ENCODE measurements around the gene ASAP2. TPM values are rescaled to one million over a fixed set of nuclear protein-coding genes. Genes with fewer than 3 reads are reported as not detected.

ASAP2 gene
- total RNA-seq, 1 experiment from 2014 or later = not detected

DNA sequence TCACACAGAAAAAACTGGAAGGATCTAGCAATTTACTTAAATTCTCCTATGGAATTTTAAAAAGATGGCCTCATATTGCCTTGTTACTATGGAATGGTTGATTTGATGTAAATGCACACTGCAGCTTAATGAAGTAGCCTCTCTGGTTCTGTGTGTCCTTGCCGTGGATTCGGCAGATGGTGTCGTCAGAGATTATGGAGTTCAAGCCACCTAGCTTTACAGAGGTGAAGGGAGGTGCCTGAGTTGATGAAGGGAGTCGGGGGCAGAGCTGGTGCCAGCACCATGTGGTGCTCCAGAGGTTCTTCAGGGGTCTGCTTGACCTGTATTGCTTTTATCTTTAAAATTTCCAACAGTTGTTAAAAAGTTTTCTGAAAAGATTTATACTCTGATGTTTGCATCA is 48.8 kb downstream of the ASAP2 start:
- no peaks in the 10 kb centered on the region for H3K79me2 ChIP-seq (ENCODE audit: low read length)
- no peaks in the 10 kb centered on the region for H4K20me1 ChIP-seq (ENCODE audit: insufficient read depth, low read depth, low read length)
- H3K9ac ChIP-seq (ENCODE audit: low read length) = no peak overlapping the region
- H3K4me1 ChIP-seq (ENCODE audit: low read length) = no peaks in the 10 kb centered on the region
- no peaks in the 10 kb centered on the region for H3K36me3 ChIP-seq (ENCODE audit: insufficient read depth, low read length)
- H3K9me2 ChIP-seq (replicated peaks; ENCODE audit: insufficient read depth, low read length) = no peaks in the 10 kb centered on the region
- no peak overlapping the region for H2AFZ ChIP-seq (ENCODE audit: low read length)
- no peaks in the 10 kb centered on the region for H3K9me3 ChIP-seq (ENCODE audit: low read length)
- no peak overlapping the region for H3K4me3 ChIP-seq (ENCODE audit: low read length)
- H3K27ac ChIP-seq (ENCODE audit: low read length) = no peak overlapping the region
- no peak for DNase-seq
- H3K4me2 ChIP-seq (ENCODE audit: low read depth, low read length, poor library complexity, severe bottlenecking) = no peak overlapping the region
- H3K27me3 ChIP-seq (ENCODE audit: low read length) = no peaks in the 10 kb centered on the region

GRCh38 chr2:9256147-9256546 is 49.5 kb downstream of the ASAP2 start:
- no peaks in the 10 kb centered on the region for H3K36me3 ChIP-seq (ENCODE audit: insufficient read depth, low read length)
- H3K27me3 ChIP-seq (ENCODE audit: low read length) = no peaks in the 10 kb centered on the region
- H4K20me1 ChIP-seq (ENCODE audit: insufficient read depth, low read depth, low read length) = no peaks in the 10 kb centered on the region
- H3K27ac ChIP-seq (ENCODE audit: low read length) = no peak overlapping the region
- H2AFZ ChIP-seq (ENCODE audit: low read length) = no peak overlapping the region
- H3K4me1 ChIP-seq (ENCODE audit: low read length) = no peaks in the 10 kb centered on the region
- H3K79me2 ChIP-seq (ENCODE audit: low read length) = no peaks in the 10 kb centered on the region
- no peak overlapping the region for H3K4me2 ChIP-seq (ENCODE audit: low read depth, low read length, poor library complexity, severe bottlenecking)
- H3K9me2 ChIP-seq (replicated peaks; ENCODE audit: insufficient read depth, low read length) = no peaks in the 10 kb centered on the region
- no peak overlapping the region for H3K4me3 ChIP-seq (ENCODE audit: low read length)
- no peak overlapping the region for H3K9ac ChIP-seq (ENCODE audit: low read length)
- H3K9me3 ChIP-seq (ENCODE audit: low read length) = no peaks in the 10 kb centered on the region
- DNase-seq = no peak

- no peak overlapping the region for H3K9ac ChIP-seq (ENCODE audit: low read length)
Measured at GRCh38 chr2:9256570-9257043, 50.0 kb downstream of the ASAP2 start.

DNA sequence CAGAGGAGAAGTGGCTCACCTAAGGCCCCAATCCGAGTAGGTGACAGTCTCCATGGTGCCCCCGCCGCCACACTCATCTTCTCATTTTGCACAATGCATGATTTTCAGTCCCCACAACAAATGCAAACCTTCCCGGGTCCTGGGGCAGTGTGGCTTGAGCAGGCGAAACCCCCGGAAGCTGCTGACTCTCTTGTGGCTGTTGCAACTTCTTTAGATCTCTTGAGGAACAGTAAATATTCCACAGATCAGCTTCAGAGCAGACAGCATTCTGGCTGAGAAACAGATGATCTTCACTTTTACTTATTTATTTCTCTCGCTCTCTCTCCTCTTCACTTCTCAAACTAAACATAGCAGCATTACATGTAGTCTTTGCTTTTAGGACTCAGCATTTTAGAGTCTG is 51.9 kb downstream of the ASAP2 start:
- Histone ChIP-seq H3K4me2 (ENCODE audit: low read depth, low read length, poor library complexity, severe bottlenecking) (no peak overlapping the region), H3K9ac (ENCODE audit: low read length) (no peak overlapping the region), H3K9me2 (replicated peaks; ENCODE audit: insufficient read depth, low read length) (no peaks in the 10 kb centered on the region), H3K4me1 (ENCODE audit: low read length) (no peaks in the 10 kb centered on the region), H3K27me3 (ENCODE audit: low read length) (no peaks in the 10 kb centered on the region), H3K36me3 (ENCODE audit: insufficient read depth, low read length) (no peaks in the 10 kb centered on the region), H3K27ac (ENCODE audit: low read length) (no peak overlapping the region), H3K9me3 (ENCODE audit: low read length) (no peaks in the 10 kb centered on the region), H2AFZ (ENCODE audit: low read length) (no peak overlapping the region), H4K20me1 (ENCODE audit: insufficient read depth, low read depth, low read length) (no peaks in the 10 kb centered on the region), H3K79me2 (ENCODE audit: low read length) (no peaks in the 10 kb centered on the region), H3K4me3 (ENCODE audit: low read length) (no peak overlapping the region)
- DNase-seq = no peak

More at GRCh38 chr2:9256570-9257043, 50.0 kb downstream of the ASAP2 start:
- Histone ChIP-seq H3K36me3 (ENCODE audit: insufficient read depth, low read length) (no peaks in the 10 kb centered on the region), H2AFZ (ENCODE audit: low read length) (no peak overlapping the region), H3K9me2 (replicated peaks; ENCODE audit: insufficient read depth, low read length) (no peaks in the 10 kb centered on the region), H4K20me1 (ENCODE audit: insufficient read depth, low read depth, low read length) (no peaks in the 10 kb centered on the region), H3K27ac (ENCODE audit: low read length) (no peak overlapping the region), H3K79me2 (ENCODE audit: low read length) (no peaks in the 10 kb centered on the region), H3K9me3 (ENCODE audit: low read length) (no peaks in the 10 kb centered on the region), H3K4me2 (ENCODE audit: low read depth, low read length, poor library complexity, severe bottlenecking) (no peak overlapping the region), H3K4me3 (ENCODE audit: low read length) (no peak overlapping the region), H3K4me1 (ENCODE audit: low read length) (no peaks in the 10 kb centered on the region), H3K27me3 (ENCODE audit: low read length) (no peaks in the 10 kb centered on the region)
- DNase-seq = no peak

DNA sequence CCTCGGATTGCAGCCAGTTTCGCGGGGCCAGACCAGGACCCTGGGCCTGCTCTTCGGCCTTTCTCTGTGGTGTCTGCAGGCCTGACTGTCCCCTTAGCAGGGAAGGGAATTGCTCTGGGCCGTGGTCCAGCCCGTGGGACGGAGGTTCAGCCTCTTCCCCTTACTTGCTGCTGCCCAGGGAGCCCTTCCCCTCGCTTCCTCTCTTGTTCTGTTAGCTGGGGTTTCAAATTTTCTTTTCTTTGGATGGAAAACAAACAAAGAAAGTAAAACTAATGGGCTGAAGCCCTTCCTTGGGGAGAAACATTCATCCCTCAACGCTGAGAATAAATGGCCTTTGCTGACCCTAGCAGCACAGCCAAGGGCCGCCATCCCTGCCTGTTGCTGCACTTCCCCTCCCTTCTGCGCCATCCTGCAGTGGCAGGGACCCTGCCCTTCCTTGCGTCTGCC is 52.4 kb downstream of the ASAP2 start:
- H2AFZ ChIP-seq (ENCODE audit: low read length) = no peak overlapping the region
- H4K20me1 ChIP-seq (ENCODE audit: insufficient read depth, low read depth, low read length) = no peaks in the 10 kb centered on the region
- no peak overlapping the region for H3K9ac ChIP-seq (ENCODE audit: low read length)
- H3K4me3 ChIP-seq (ENCODE audit: low read length) = no peak overlapping the region
- no peak overlapping the region for H3K27ac ChIP-seq (ENCODE audit: low read length)
- DNase-seq = no peak
- no peaks in the 10 kb centered on the region for H3K36me3 ChIP-seq (ENCODE audit: insufficient read depth, low read length)
- H3K9me3 ChIP-seq (ENCODE audit: low read length) = no peaks in the 10 kb centered on the region
- H3K9me2 ChIP-seq (replicated peaks; ENCODE audit: insufficient read depth, low read length) = no peaks in the 10 kb centered on the region
- H3K79me2 ChIP-seq (ENCODE audit: low read length) = no peaks in the 10 kb centered on the region
- H3K4me2 ChIP-seq (ENCODE audit: low read depth, low read length, poor library complexity, severe bottlenecking) = no peak overlapping the region
- H3K4me1 ChIP-seq (ENCODE audit: low read length) = no peaks in the 10 kb centered on the region
- H3K27me3 ChIP-seq (ENCODE audit: low read length) = no peaks in the 10 kb centered on the region

GRCh38 chr2:9260464-9260918 is 53.9 kb downstream of the ASAP2 start:
- H3K4me2 ChIP-seq (ENCODE audit: low read depth, low read length, poor library complexity, severe bottlenecking) = no peak overlapping the region

GRCh38 chr2:9261231-9261883 is 54.7 kb downstream of the ASAP2 start:
- H4K20me1 ChIP-seq (ENCODE audit: insufficient read depth, low read depth, low read length) = no peaks in the 10 kb centered on the region
- no peak for DNase-seq
- no peaks in the 10 kb centered on the region for H3K9me2 ChIP-seq (replicated peaks; ENCODE audit: insufficient read depth, low read length)
- no peaks in the 10 kb centered on the region for H3K36me3 ChIP-seq (ENCODE audit: insufficient read depth, low read length)
- no peak overlapping the region for H3K27ac ChIP-seq (ENCODE audit: low read length)
- no peaks in the 10 kb centered on the region for H3K79me2 ChIP-seq (ENCODE audit: low read length)
- no peaks in the 10 kb centered on the region for H3K4me1 ChIP-seq (ENCODE audit: low read length)
- H3K27me3 ChIP-seq (ENCODE audit: low read length) = no peaks in the 10 kb centered on the region
- H3K4me3 ChIP-seq (ENCODE audit: low read length) = no peak overlapping the region
- no peak overlapping the region for H3K4me2 ChIP-seq (ENCODE audit: low read depth, low read length, poor library complexity, severe bottlenecking)
- no peak overlapping the region for H2AFZ ChIP-seq (ENCODE audit: low read length)
- H3K9me3 ChIP-seq (ENCODE audit: low read length) = no peaks in the 10 kb centered on the region
- no peak overlapping the region for H3K9ac ChIP-seq (ENCODE audit: low read length)

More at GRCh38 chr2:9260464-9260918, 53.9 kb downstream of the ASAP2 start:
- H3K27me3 ChIP-seq (ENCODE audit: low read length) = no peaks in the 10 kb centered on the region
- no peaks in the 10 kb centered on the region for H3K79me2 ChIP-seq (ENCODE audit: low read length)
- no peaks in the 10 kb centered on the region for H3K9me2 ChIP-seq (replicated peaks; ENCODE audit: insufficient read depth, low read length)
- no peaks in the 10 kb centered on the region for H4K20me1 ChIP-seq (ENCODE audit: insufficient read depth, low read depth, low read length)
- no peaks in the 10 kb centered on the region for H3K36me3 ChIP-seq (ENCODE audit: insufficient read depth, low read length)
- H3K4me3 ChIP-seq (ENCODE audit: low read length) = no peak overlapping the region
- DNase-seq = no peak
- H3K27ac ChIP-seq (ENCODE audit: low read length) = no peak overlapping the region
- no peak overlapping the region for H2AFZ ChIP-seq (ENCODE audit: low read length)
- H3K4me1 ChIP-seq (ENCODE audit: low read length) = no peaks in the 10 kb centered on the region
- no peak overlapping the region for H3K9ac ChIP-seq (ENCODE audit: low read length)
- H3K9me3 ChIP-seq (ENCODE audit: low read length) = no peaks in the 10 kb centered on the region

GRCh38 chr2:9262671-9263171 is 56.1 kb downstream of the ASAP2 start:
- no peaks in the 10 kb centered on the region for H4K20me1 ChIP-seq (ENCODE audit: insufficient read depth, low read depth, low read length)
- no peaks in the 10 kb centered on the region for H3K79me2 ChIP-seq (ENCODE audit: low read length)
- H2AFZ ChIP-seq (ENCODE audit: low read length) = no peak overlapping the region
- no peak overlapping the region for H3K27ac ChIP-seq (ENCODE audit: low read length)
- no peaks in the 10 kb centered on the region for H3K4me1 ChIP-seq (ENCODE audit: low read length)
- H3K36me3 ChIP-seq (ENCODE audit: insufficient read depth, low read length) = no peaks in the 10 kb centered on the region
- no peaks in the 10 kb centered on the region for H3K9me3 ChIP-seq (ENCODE audit: low read length)
- H3K4me2 ChIP-seq (ENCODE audit: low read depth, low read length, poor library complexity, severe bottlenecking) = no peak overlapping the region
- H3K9me2 ChIP-seq (replicated peaks; ENCODE audit: insufficient read depth, low read length) = no peaks in the 10 kb centered on the region
- no peak for DNase-seq
- H3K27me3 ChIP-seq (ENCODE audit: low read length) = no peaks in the 10 kb centered on the region
- H3K4me3 ChIP-seq (ENCODE audit: low read length) = no peak overlapping the region
- H3K9ac ChIP-seq (ENCODE audit: low read length) = no peak overlapping the region

Measured in Karpas-422 (cell line).